GM12872 (cell line): ENCODE data around the gene CDKAL1.

Source experiments
- CTCF ChIP-seq: IDR thresholded peaks from 3 replicates; pipeline ENCODE4 v1.5.1; 2011; ENCODE audit warnings: low read depth, mild to moderate bottlenecking, low read length, moderate library complexity; ENCODE audit not compliant: insufficient read depth

The CDKAL1 gene

GRCh38 chr6:21264288-21265033 lies 730.2 kb downstream of the CDKAL1 start:
- no peak for TF ChIP-seq CTCF

- TF ChIP-seq CTCF = no peak
These were observed 730.9 kb downstream of the CDKAL1 start for GRCh38 chr6:21265034-21265729.

- no peak for TF ChIP-seq CTCF
These were observed 731.4 kb downstream of the CDKAL1 start for GRCh38 chr6:21265730-21266044.

GRCh38 chr6:21270636-21271201 lies 736.5 kb downstream of the CDKAL1 start:
- TF ChIP-seq CTCF = no peak

- TF ChIP-seq CTCF = no peak
These were observed 737.3 kb downstream of the CDKAL1 start for GRCh38 chr6:21271428-21272155.

- no peak for TF ChIP-seq CTCF
These were observed 739.2 kb downstream of the CDKAL1 start for GRCh38 chr6:21273451-21273850.

- no peak for TF ChIP-seq CTCF
These were observed 740.6 kb downstream of the CDKAL1 start for GRCh38 chr6:21274851-21275250.
